D721Med (cell line): ENCODE measurements around the gene MEGF6.
"Not testable (repeated sequence)": the region's sequence is repeated elsewhere in the genome, so short reads cannot be mapped to it uniquely, and the experiment has no call there.

Experiments used
- DNase-seq: peaks from one replicate; pipeline ENCODE4 v3.0.0; 2011; ENCODE audit warnings: low spot score; ENCODE audit not compliant: insufficient read length
- FAIRE-seq: peaks from 2 replicates; lab custom pipeline; 2011; peaks lifted over from hg19 to GRCh38; lab: Jason Lieb, UNC
- CTCF ChIP-seq: IDR thresholded peaks from 2 replicates; pipeline ENCODE4 v1.5.1; 2012; ENCODE audit warnings: mild to moderate bottlenecking, control low read depth; ENCODE audit not compliant: insufficient read depth; ENCODE audit errors: missing control alignments

Gene MEGF6

GRCh38 chr1:3573500-3573899, 37.8 kb downstream of the MEGF6 start:
- FAIRE-seq, result no peak
- no peak for DNase-seq
- TF ChIP-seq CTCF, result no peak

DNA sequence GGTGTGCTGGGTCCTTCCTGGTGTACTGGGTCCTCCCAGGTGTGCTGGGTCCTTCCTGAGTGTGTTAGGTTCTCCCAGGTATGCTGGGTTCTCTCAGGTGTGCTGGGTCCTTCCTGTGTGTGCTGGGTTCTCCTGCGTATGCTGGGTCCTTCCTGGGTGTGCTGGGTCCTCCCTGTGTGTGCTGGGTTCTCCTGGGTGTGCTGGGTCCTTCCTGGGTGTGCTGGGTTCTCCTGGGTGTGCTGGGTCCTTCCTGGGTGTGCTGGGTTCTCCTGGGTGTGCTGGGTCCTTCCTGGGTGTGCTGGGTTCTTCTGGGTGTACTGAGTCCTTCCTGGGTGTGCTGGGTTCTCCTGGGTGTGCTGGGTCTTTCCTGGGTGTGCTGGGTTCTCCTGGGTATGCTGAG, 38.7 kb downstream of the MEGF6 start:
- not testable (repeated sequence) for DNase-seq, FAIRE-seq

GRCh38 chr1:3571263-3571662, 40.0 kb downstream of the MEGF6 start:
- FAIRE-seq, result no peak
- TF ChIP-seq CTCF, result no peak
- DNase-seq, result no peak

GRCh38 chr1:3570066-3570986, 41.0 kb downstream of the MEGF6 start:
- TF ChIP-seq CTCF, result no peak
- no peak for FAIRE-seq
- no peak for DNase-seq

DNA sequence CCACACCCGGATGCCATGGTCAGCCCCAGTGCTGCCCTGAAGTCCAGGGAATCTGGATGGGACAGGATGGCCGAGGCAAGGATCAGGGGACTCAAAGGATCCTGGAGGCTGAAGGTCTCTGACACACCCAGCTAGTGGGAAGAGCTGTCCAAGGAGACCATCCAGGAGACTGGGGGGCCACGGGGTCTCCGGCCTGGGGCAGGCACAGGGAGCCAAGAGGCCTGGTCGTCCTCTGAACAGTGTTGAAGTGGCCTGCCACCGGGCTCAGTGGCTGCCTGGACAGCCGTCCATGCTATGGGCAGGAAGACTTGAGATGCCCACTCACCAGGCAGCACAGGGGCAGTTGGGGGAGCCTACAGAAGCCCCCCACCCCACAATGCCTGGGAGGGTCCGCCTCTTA, 41.9 kb downstream of the MEGF6 start:
- no peak for DNase-seq
- no peak for FAIRE-seq
- no peak for TF ChIP-seq CTCF

- DNase-seq (no peak), FAIRE-seq (no peak)
- TF ChIP-seq CTCF, result no peak
These were observed 42.4 kb downstream of the MEGF6 start for GRCh38 chr1:3568815-3569435.

GRCh38 chr1:3566951-3567804, 44.1 kb downstream of the MEGF6 start:
- no peak for TF ChIP-seq CTCF
- DNase-seq (no peak), FAIRE-seq (no peak)
